C4-2B (cell line): Measurements from ENCODE around the gene PIP5K1C.
A peak's percentile ranks its signal among the peaks of the same experiment; 100 is the strongest.

Experiments used
- H3K27ac ChIP-seq: fragments of 450-650 bp; 2 replicates; pipeline ENCODE4 v1.5.1; 2017
- CTCF ChIP-seq: fragments of 450-650 bp; conservative IDR thresholded peaks from 2 replicates; pipeline ENCODE4 v1.5.1; 2017; ENCODE audit warnings: mild to moderate bottlenecking
- ZFX ChIP-seq: fragments of 450-650 bp; IDR thresholded peaks from 2 replicates; pipeline ENCODE4 v1.6.1; 2017

PIP5K1C gene

GRCh38 chr19:3693025-3693925 is 7.0 kb downstream of the PIP5K1C start:
- no peak for TF ChIP-seq CTCF
- no peak overlapping the region for H3K27ac ChIP-seq

- H3K27ac ChIP-seq = no peak overlapping the region
- no peak for TF ChIP-seq ZFX
- peak; percentile 77 for TF ChIP-seq CTCF
These were observed 7.9 kb downstream of the PIP5K1C start for GRCh38 chr19:3692141-3693024.

GRCh38 chr19:3691726-3692125 is 8.5 kb downstream of the PIP5K1C start:
- no peak overlapping the region for H3K27ac ChIP-seq
- TF ChIP-seq ZFX = no peak

GRCh38 chr19:3691372-3691716 is 8.9 kb downstream of the PIP5K1C start:
- TF ChIP-seq ZFX = no peak
- TF ChIP-seq CTCF = no peak
- no peak overlapping the region for H3K27ac ChIP-seq

- no peak for TF ChIP-seq CTCF
- TF ChIP-seq ZFX = no peak
- H3K27ac ChIP-seq = no peak overlapping the region
These were observed 9.5 kb downstream of the PIP5K1C start for GRCh38 chr19:3690551-3691371.

- TF ChIP-seq ZFX = no peak
- no peak for TF ChIP-seq CTCF
- H3K27ac ChIP-seq = no peak overlapping the region
These were observed 12.2 kb downstream of the PIP5K1C start for GRCh38 chr19:3687774-3688706.

- no peak for TF ChIP-seq CTCF
- TF ChIP-seq ZFX = no peak
These were observed 12.9 kb downstream of the PIP5K1C start for GRCh38 chr19:3687393-3687773.

More at GRCh38 chr19:3687393-3687773, 12.9 kb downstream of the PIP5K1C start:
- no peak overlapping the region for H3K27ac ChIP-seq
